ENCODE results near the gene DLL4.

The DLL4 gene

GRCh38 chr15:40926659-40927494 lies 2.3 kb upstream of the DLL4 start:
- no peak for DNase-seq (ENCODE audit: low read depth)

GRCh38 chr15:40927495-40927872 lies 1.7 kb upstream of the DLL4 start:
- no peak for DNase-seq (ENCODE audit: low read depth)

- DNase-seq (ENCODE audit: low read depth): no peak
Measured at GRCh38 chr15:40927873-40928806, 1.0 kb upstream of the DLL4 start.

GRCh38 chr15:40929660-40930429 lies 705 bp downstream of the DLL4 start:
- no peak for DNase-seq (ENCODE audit: low read depth)

- DNase-seq (ENCODE audit: low read depth): no peak
Measured at GRCh38 chr15:40930430-40931299, 1.5 kb downstream of the DLL4 start.

- DNase-seq (ENCODE audit: low read depth): no peak
Measured at GRCh38 chr15:40931300-40932142, 2.4 kb downstream of the DLL4 start.

GRCh38 chr15:40932156-40932555 lies 3.0 kb downstream of the DLL4 start:
- no peak for DNase-seq (ENCODE audit: low read depth)

GRCh38 chr15:40932649-40933516 lies 3.7 kb downstream of the DLL4 start:
- no peak for DNase-seq (ENCODE audit: low read depth)

- no peak for DNase-seq (ENCODE audit: low read depth)
Measured at GRCh38 chr15:40933517-40933902, 4.4 kb downstream of the DLL4 start.

GRCh38 chr15:40934457-40934856 lies 5.3 kb downstream of the DLL4 start:
- DNase-seq (ENCODE audit: low read depth): no peak

- no peak for DNase-seq (ENCODE audit: low read depth)
Measured at GRCh38 chr15:40936234-40936708, 7.1 kb downstream of the DLL4 start.

GRCh38 chr15:40936709-40937666 lies 7.8 kb downstream of the DLL4 start:
- DNase-seq (ENCODE audit: low read depth): no peak

- DNase-seq (ENCODE audit: low read depth): no peak
Measured at GRCh38 chr15:40937762-40938535, 8.8 kb downstream of the DLL4 start.

- DNase-seq (ENCODE audit: low read depth): no peak
Measured at GRCh38 chr15:40938536-40938870, 9.4 kb downstream of the DLL4 start.

GRCh38 chr15:40940296-40940801 lies 11.2 kb downstream of the DLL4 start:
- no peak for DNase-seq (ENCODE audit: low read depth)

GRCh38 chr15:40941068-40941527 lies 12.0 kb downstream of the DLL4 start:
- DNase-seq (ENCODE audit: low read depth): no peak
